KOPT-K1 (cell line): Measurements from ENCODE around the gene NDFIP2.
A peak's percentile ranks its signal among the peaks of the same experiment; 100 is the strongest.

Source experiments
- H3K27ac ChIP-seq: fragments of 200-600 bp; sonication (generic); 2 replicates; pipeline ENCODE4 v1.5.1; 2016; ENCODE audit warnings: antibody characterized with exemption, mild to moderate bottlenecking, low read depth, low read length; ENCODE audit not compliant: poor library complexity, severe bottlenecking
- H3K36me3 ChIP-seq: fragments of 200-600 bp; sonication (generic); 2 replicates; pipeline ENCODE4 v1.5.1; 2017; ENCODE audit warnings: antibody characterized with exemption, mild to moderate bottlenecking, low read length, moderate library complexity; ENCODE audit not compliant: insufficient read depth
- H3K9me3 ChIP-seq: fragments of 200-600 bp; sonication (generic); 2 replicates; pipeline ENCODE4 v1.5.1; 2017; ENCODE audit warnings: antibody characterized with exemption, low read length, mild to moderate bottlenecking; ENCODE audit not compliant: insufficient read depth, poor library complexity, severe bottlenecking

Gene NDFIP2

GRCh38 chr13:79480954-79481684 is at the start of gene NDFIP2:
TSS of gene NDFIP2 (plus strand) at chr13:79481155. CDS start at chr13:79481204, 49 bp downstream.
- Histone ChIP-seq H3K36me3 (no peaks in the 10 kb centered on the region), H3K9me3 (no peaks in the 10 kb centered on the region), H3K27ac (peak within 1 kb of the TSS; percentile 65)

- Histone ChIP-seq H3K36me3 (no peaks in the 10 kb centered on the region), H3K9me3 (no peaks in the 10 kb centered on the region), H3K27ac (no peak overlapping the region)
These were observed 48.9 kb upstream of the NDFIP2 start for GRCh38 chr13:79432086-79432485.

- Histone ChIP-seq H3K27ac (no peak overlapping the region), H3K36me3 (no peaks in the 10 kb centered on the region), H3K9me3 (no peaks in the 10 kb centered on the region)
These were observed 48.0 kb upstream of the NDFIP2 start for GRCh38 chr13:79432992-79433391.

- Histone ChIP-seq H3K9me3 (no peaks in the 10 kb centered on the region), H3K36me3 (no peaks in the 10 kb centered on the region), H3K27ac (no peak overlapping the region)
These were observed 46.4 kb upstream of the NDFIP2 start for GRCh38 chr13:79434556-79434955.

GRCh38 chr13:79435561-79435990 is 45.4 kb upstream of the NDFIP2 start:
- H3K9me3 ChIP-seq, result no peaks in the 10 kb centered on the region
- H3K36me3 ChIP-seq, result no peaks in the 10 kb centered on the region
- no peak overlapping the region for H3K27ac ChIP-seq

- Histone ChIP-seq H3K9me3 (no peaks in the 10 kb centered on the region), H3K27ac (no peak overlapping the region), H3K36me3 (no peaks in the 10 kb centered on the region)
These were observed 41.7 kb upstream of the NDFIP2 start for GRCh38 chr13:79439275-79439674.

GRCh38 chr13:79440958-79441528 is 39.9 kb upstream of the NDFIP2 start:
- Histone ChIP-seq H3K27ac (no peak overlapping the region), H3K36me3 (no peaks in the 10 kb centered on the region), H3K9me3 (no peaks in the 10 kb centered on the region)

GRCh38 chr13:79442221-79442620 is 38.7 kb upstream of the NDFIP2 start:
- Histone ChIP-seq H3K27ac (no peak overlapping the region), H3K36me3 (no peaks in the 10 kb centered on the region), H3K9me3 (no peaks in the 10 kb centered on the region)

GRCh38 chr13:79442706-79443105 is 38.2 kb upstream of the NDFIP2 start:
- Histone ChIP-seq H3K9me3 (no peaks in the 10 kb centered on the region), H3K27ac (no peak overlapping the region), H3K36me3 (no peaks in the 10 kb centered on the region)

- no peaks in the 10 kb centered on the region for H3K36me3 ChIP-seq
- H3K27ac ChIP-seq, result no peak overlapping the region
- H3K9me3 ChIP-seq, result no peaks in the 10 kb centered on the region
These were observed 34.8 kb upstream of the NDFIP2 start for GRCh38 chr13:79445968-79446645.

GRCh38 chr13:79447141-79447540 is 33.8 kb upstream of the NDFIP2 start:
- Histone ChIP-seq H3K9me3 (no peaks in the 10 kb centered on the region), H3K36me3 (no peaks in the 10 kb centered on the region), H3K27ac (no peak overlapping the region)

- H3K9me3 ChIP-seq, result no peaks in the 10 kb centered on the region
- H3K27ac ChIP-seq, result no peak overlapping the region
- no peaks in the 10 kb centered on the region for H3K36me3 ChIP-seq
These were observed 33.2 kb upstream of the NDFIP2 start for GRCh38 chr13:79447741-79448140.

- no peak overlapping the region for H3K27ac ChIP-seq
These were observed 32.5 kb upstream of the NDFIP2 start for GRCh38 chr13:79448413-79448812.

GRCh38 chr13:79450110-79450509 is 30.8 kb upstream of the NDFIP2 start:
- H3K36me3 ChIP-seq, result no peaks in the 10 kb centered on the region
- H3K9me3 ChIP-seq, result no peaks in the 10 kb centered on the region
- H3K27ac ChIP-seq, result no peak overlapping the region

More at GRCh38 chr13:79448413-79448812, 32.5 kb upstream of the NDFIP2 start:
- Histone ChIP-seq H3K9me3 (no peaks in the 10 kb centered on the region), H3K36me3 (no peaks in the 10 kb centered on the region)

- Histone ChIP-seq H3K36me3 (no peaks in the 10 kb centered on the region), H3K27ac (peak overlapping the region; percentile 60), H3K9me3 (no peaks in the 10 kb centered on the region)
These were observed 29.4 kb upstream of the NDFIP2 start for GRCh38 chr13:79451500-79451962.
